ENCODE measurements around the gene DPH6. TPM values are rescaled to one million over a fixed set of nuclear protein-coding genes. Genes with fewer than 3 reads are reported as not detected.
"Not testable (repeated sequence)": the region's sequence is repeated elsewhere in the genome, so short reads cannot be mapped to it uniquely, and the experiment has no call there.

Gene DPH6
- 11.3 and 21.7 TPM in 2 replicates for total RNA-seq
- 11.4 and 14.4 TPM in 2 replicates for polyA plus RNA-seq

DNA sequence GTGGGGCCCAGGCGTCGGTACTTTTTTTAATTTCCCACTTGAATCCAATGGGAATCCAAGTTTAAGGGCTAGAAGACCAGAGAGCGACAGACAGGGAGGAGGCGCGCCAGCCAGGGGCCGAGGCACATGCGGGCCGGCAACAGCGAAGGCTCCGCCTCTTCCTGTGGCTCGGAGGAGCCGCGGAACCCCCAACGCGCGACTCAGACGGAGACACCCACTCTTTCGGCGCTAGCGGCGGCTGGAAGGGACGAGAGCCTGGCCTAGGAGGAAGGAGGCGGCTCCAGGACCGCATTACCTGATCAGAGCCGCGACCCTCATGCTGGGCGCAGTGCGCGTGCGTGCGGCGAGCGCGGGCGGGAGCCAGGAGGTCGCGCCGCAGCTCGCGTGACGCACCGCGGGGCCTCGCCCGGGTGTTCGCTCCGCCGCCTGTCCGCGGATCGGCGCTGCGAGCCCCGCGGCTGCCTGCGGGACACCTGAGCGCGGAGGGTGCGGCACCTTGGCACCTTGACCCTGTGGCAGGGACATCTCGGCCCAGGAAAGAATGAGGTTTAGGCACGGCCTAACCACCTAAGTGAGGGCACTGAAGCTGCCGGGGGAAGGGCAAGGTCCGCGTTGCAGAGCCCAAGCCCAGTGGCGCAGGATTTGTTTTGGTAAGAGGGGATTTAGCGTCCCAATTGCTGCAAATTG, at the start of gene DPH6:
Gene DPH6 (minus strand): TSS at position 342 of the 687 bp plus-strand sequence. CDS start 24 bp downstream, at position 318.
- no peaks in the 10 kb centered on the region for H3K9me3 ChIP-seq (ENCODE audit: low read depth)
- H3K4me1 ChIP-seq (ENCODE audit: insufficient read depth), result no peaks in the 10 kb centered on the region
- 2% methylated on average over 64 of the region's 66 CpGs for WGBS (ENCODE audit: low lambda C conversion rate, missing lambda C conversion rate)
- peak within 1 kb of the TSS; percentile 68 for H3K4me3 ChIP-seq
- no peaks in the 10 kb centered on the region for H4K20me1 ChIP-seq (ENCODE audit: insufficient read depth, poor library complexity, severe bottlenecking)
- no peaks in the 10 kb centered on the region for H3K27me3 ChIP-seq
- peak within 1 kb of the TSS; percentile 80 for H3K4me2 ChIP-seq
- peak within 1 kb of the TSS; percentile 97 for H3K27ac ChIP-seq
- H3K9me2 ChIP-seq (replicated peaks; ENCODE audit: insufficient read depth), result no peaks in the 10 kb centered on the region
- peak within 1 kb of the TSS; percentile 94 for H2AFZ ChIP-seq
- TF ChIP-seq CTCF (IDR thresholded peaks at IDR 0.05; ENCODE audit: poor library complexity) (no peak), EZH2 (IDR thresholded peaks at IDR 0.05; ENCODE audit: borderline replicate concordance) (no peak), EZH2phosphoT487 (IDR thresholded peaks at IDR 0.05; ENCODE audit: low read depth, severe bottlenecking, unreplicated experiment) (no peak)
- peaks cover 16% of the 10 kb centered on the region for H3K79me2 ChIP-seq
- H3K36me3 ChIP-seq (replicated peaks; ENCODE audit: insufficient read depth, low read depth), result no peaks in the 10 kb centered on the region
- DNase-seq (ENCODE audit: low spot score), result peak; percentile 90

GRCh38 chr15:35595656-35596055, 49.7 kb upstream of the DPH6 start:
- no peak for TF ChIP-seq EZH2phosphoT487 (IDR thresholded peaks at IDR 0.05; ENCODE audit: low read depth, severe bottlenecking, unreplicated experiment)
- TF ChIP-seq EZH2 (IDR thresholded peaks at IDR 0.05; ENCODE audit: borderline replicate concordance), result no peak
- no peak for TF ChIP-seq CTCF (IDR thresholded peaks at IDR 0.05; ENCODE audit: poor library complexity)

GRCh38 chr15:35591987-35592386, 46.0 kb upstream of the DPH6 start:
- H3K27ac ChIP-seq; H3K9me3 ChIP-seq (ENCODE audit: low read depth); DNase-seq (ENCODE audit: low spot score); H4K20me1 ChIP-seq (ENCODE audit: insufficient read depth, poor library complexity, severe bottlenecking); H3K27me3 ChIP-seq; H3K4me3 ChIP-seq; H3K4me1 ChIP-seq (ENCODE audit: insufficient read depth); H3K79me2 ChIP-seq; H2AFZ ChIP-seq; H3K36me3 ChIP-seq (replicated peaks; ENCODE audit: insufficient read depth, low read depth); H3K4me2 ChIP-seq; H3K9me2 ChIP-seq (replicated peaks; ENCODE audit: insufficient read depth): not testable (repeated sequence)
- WGBS (ENCODE audit: low lambda C conversion rate, missing lambda C conversion rate), result 84% methylated on average over 2 of the region's 2 CpGs

More at GRCh38 chr15:35595656-35596055, 49.7 kb upstream of the DPH6 start:
- H3K4me3 ChIP-seq, result no peak overlapping the region
- H3K36me3 ChIP-seq (replicated peaks; ENCODE audit: insufficient read depth, low read depth), result no peaks in the 10 kb centered on the region
- H3K9me2 ChIP-seq (replicated peaks; ENCODE audit: insufficient read depth), result no peaks in the 10 kb centered on the region
- H4K20me1 ChIP-seq (ENCODE audit: insufficient read depth, poor library complexity, severe bottlenecking), result no peaks in the 10 kb centered on the region
- H3K4me1 ChIP-seq (ENCODE audit: insufficient read depth), result no peaks in the 10 kb centered on the region
- H3K9me3 ChIP-seq (ENCODE audit: low read depth), result no peaks in the 10 kb centered on the region
- no peak overlapping the region for H3K27ac ChIP-seq
- H3K27me3 ChIP-seq, result no peaks in the 10 kb centered on the region
- no peak overlapping the region for H3K4me2 ChIP-seq
- DNase-seq (ENCODE audit: low spot score), result no peak
- WGBS (ENCODE audit: low lambda C conversion rate, missing lambda C conversion rate), result 80% methylated on average over 1 of the region's 1 CpG
- H2AFZ ChIP-seq, result no peak overlapping the region
- no peaks in the 10 kb centered on the region for H3K79me2 ChIP-seq

GRCh38 chr15:35583863-35584528, 38.0 kb upstream of the DPH6 start:
- Histone ChIP-seq H3K4me2 (no peak overlapping the region), H3K79me2 (no peaks in the 10 kb centered on the region), H2AFZ (no peak overlapping the region), H4K20me1 (ENCODE audit: insufficient read depth, poor library complexity, severe bottlenecking) (no peaks in the 10 kb centered on the region), H3K4me3 (no peak overlapping the region), H3K4me1 (ENCODE audit: insufficient read depth) (no peaks in the 10 kb centered on the region), H3K9me3 (ENCODE audit: low read depth) (no peaks in the 10 kb centered on the region), H3K27me3 (no peaks in the 10 kb centered on the region), H3K27ac (no peak overlapping the region), H3K36me3 (replicated peaks; ENCODE audit: insufficient read depth, low read depth) (no peaks in the 10 kb centered on the region), H3K9me2 (replicated peaks; ENCODE audit: insufficient read depth) (no peaks in the 10 kb centered on the region)
- WGBS (ENCODE audit: low lambda C conversion rate, missing lambda C conversion rate), result 72% methylated on average over 1 of the region's 1 CpG
- no peak for DNase-seq (ENCODE audit: low spot score)
- TF ChIP-seq EZH2 (IDR thresholded peaks at IDR 0.05; ENCODE audit: borderline replicate concordance), result no peak
- no peak for TF ChIP-seq CTCF (IDR thresholded peaks at IDR 0.05; ENCODE audit: poor library complexity)
- no peak for TF ChIP-seq EZH2phosphoT487 (IDR thresholded peaks at IDR 0.05; ENCODE audit: low read depth, severe bottlenecking, unreplicated experiment)
